Thoracic aorta (tissue), 2 donors: Measurements from ENCODE around the gene NLGN2. TPM values are rescaled to one million over a fixed set of nuclear protein-coding genes. Genes with fewer than 3 reads are reported as not detected.

Experiments
- ATAC-seq: fragments of 150-250 bp; one replicate; pipeline ENCODE4 v1.8.0; 2017; ENCODE audit warnings: low read depth; ENCODE audit not compliant: insufficient number of reproducible peaks, low FRiP score
- DNase-seq: peaks from one replicate; pipeline ENCODE4 v3.0.0-alpha.2; 2020; ENCODE audit warnings: low spot score
- H3K27ac ChIP-seq, 2 donors: fragments of 200-600 bp; sonication (generic); 1 replicate in 1 of 2; 2 replicates in 1 of 2; pipeline ENCODE4 v1.5.1; 2016; ENCODE audit warnings: mild to moderate bottlenecking in 2 of 2, moderate library complexity in 2 of 2
- H3K27me3 ChIP-seq: fragments of 200-600 bp; sonication (generic); replicated peaks from 2 replicates; pipeline ENCODE4 v1.6.0; 2016; ENCODE audit warnings: mild to moderate bottlenecking; ENCODE audit not compliant: insufficient read depth
- H3K36me3 ChIP-seq: fragments of 200-600 bp; sonication (generic); one replicate; pipeline ENCODE4 v1.5.1; 2016
- H3K4me1 ChIP-seq, 2 donors: fragments of 200-600 bp; sonication (generic); 1 replicate in 1 of 2; 2 replicates in 1 of 2; pipeline versions ENCODE4 v1.5.1 to v1.6.0; 2016; ENCODE audit warnings: low read depth in 2 of 2, mild to moderate bottlenecking in 1 of 2; ENCODE audit not compliant: control insufficient read depth in 1 of 2
- H3K4me3 ChIP-seq: fragments of 200-600 bp; sonication (generic); 2 replicates; pipeline ENCODE4 v1.5.1; 2016; ENCODE audit warnings: mild to moderate bottlenecking
- H3K9me3 ChIP-seq: fragments of 200-600 bp; sonication (generic); 2 replicates; pipeline ENCODE4 v1.5.1; 2016
- CTCF ChIP-seq: fragments of 200-600 bp; sonication (generic); IDR thresholded peaks from one replicate; pipeline ENCODE4 v1.5.1; 2019; ENCODE audit warnings: antibody characterized with exemption
- total RNA-seq, 2 donors: library from RNA; depleted of rRNA; stranded (reverse); fragments of >200 nt; gene quantifications; one replicate each; pipeline versions ENCODE4 v1.1.0 to v1.2.3, GENCODE V29; 2016

NLGN2 gene
- total RNA-seq, 2 donors from 2014 or later = 9.2 to 20.8 TPM

- TF ChIP-seq CTCF = no peak
Observed at GRCh38 chr17:7380321-7380720, 27.3 kb upstream of the NLGN2 start.

DNA sequence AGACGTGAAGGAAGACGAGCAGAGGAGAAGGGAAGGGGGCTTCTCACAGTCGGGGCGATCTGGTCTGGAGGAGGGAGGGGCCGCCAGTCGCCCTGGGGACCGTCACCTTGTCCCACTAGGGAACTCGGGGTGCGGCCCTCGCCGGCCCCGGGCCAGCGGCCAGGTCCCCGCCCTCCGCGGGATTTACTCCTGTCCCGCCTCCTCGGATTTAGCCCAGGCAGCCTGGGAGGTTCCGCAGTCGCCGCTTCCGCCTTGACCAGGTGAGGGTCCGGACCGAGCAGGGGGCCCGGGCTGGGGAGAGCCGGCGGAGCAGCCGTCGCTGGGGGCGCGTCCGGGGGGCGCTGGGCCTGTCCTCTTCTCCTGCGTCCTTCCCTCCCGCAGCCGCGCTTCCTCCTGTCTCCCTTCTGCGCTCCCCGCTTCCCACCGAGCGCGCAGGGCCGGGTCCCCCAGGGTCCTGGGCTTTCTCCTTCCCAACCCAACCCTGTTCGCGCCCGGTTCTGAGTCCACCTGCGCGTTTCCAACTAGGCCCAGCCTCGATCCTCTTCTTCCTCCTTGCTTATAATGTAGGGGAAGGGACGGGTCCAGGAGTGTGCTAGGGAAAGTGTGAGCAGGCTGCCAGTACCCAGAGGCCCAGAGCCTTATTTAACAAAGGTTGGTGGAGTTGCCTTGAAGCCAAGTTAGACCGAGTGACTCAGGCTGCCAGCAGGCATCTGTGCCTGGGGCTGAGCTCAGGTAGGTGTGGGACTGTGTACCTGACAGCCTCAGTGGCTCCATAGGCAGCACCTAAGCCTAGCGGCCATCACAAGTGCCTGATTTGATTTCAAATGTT is 26.6 kb upstream of the NLGN2 start, which contains the start of gene TNK1:
Gene TNK1 (plus strand): TSS at position 235 of the 829 bp plus-strand sequence. CDS start 1,838 bp downstream, outside the sequence.
- no peak for ATAC-seq
- Histone ChIP-seq H3K4me1 (peaks cover 6 to 34% of the 10 kb centered on the region in 2 donors), H3K27me3 (no peaks in the 10 kb centered on the region), H3K36me3 (no peaks in the 10 kb centered on the region), H3K27ac (no peak within 1 kb of the TSS), H3K9me3 (no peaks in the 10 kb centered on the region), H3K4me3 (peak within 1 kb of the TSS; percentile 66)
- DNase-seq = no peak
- no peak for TF ChIP-seq CTCF

More at GRCh38 chr17:7380321-7380720, 27.3 kb upstream of the NLGN2 start:
- Histone ChIP-seq H3K27me3 (no peaks in the 10 kb centered on the region), H3K36me3 (no peaks in the 10 kb centered on the region), H3K4me3 (peak overlapping the region; percentile 66), H3K27ac (no peak overlapping the region), H3K9me3 (no peaks in the 10 kb centered on the region), H3K4me1 (peaks cover 6 to 34% of the 10 kb centered on the region in 2 donors)
- ATAC-seq = no peak
- no peak for DNase-seq

GRCh38 chr17:7382901-7383300 is 24.7 kb upstream of the NLGN2 start:
- no peak overlapping the region for H3K4me3 ChIP-seq
- DNase-seq (no peak), ATAC-seq (no peak)
- no peak for TF ChIP-seq CTCF
- H3K27ac ChIP-seq = no peak overlapping the region
- peaks cover 6 to 34% of the 10 kb centered on the region in 2 donors for H3K4me1 ChIP-seq
- H3K27me3 ChIP-seq = no peaks in the 10 kb centered on the region
- H3K9me3 ChIP-seq = no peaks in the 10 kb centered on the region
- no peaks in the 10 kb centered on the region for H3K36me3 ChIP-seq

DNA sequence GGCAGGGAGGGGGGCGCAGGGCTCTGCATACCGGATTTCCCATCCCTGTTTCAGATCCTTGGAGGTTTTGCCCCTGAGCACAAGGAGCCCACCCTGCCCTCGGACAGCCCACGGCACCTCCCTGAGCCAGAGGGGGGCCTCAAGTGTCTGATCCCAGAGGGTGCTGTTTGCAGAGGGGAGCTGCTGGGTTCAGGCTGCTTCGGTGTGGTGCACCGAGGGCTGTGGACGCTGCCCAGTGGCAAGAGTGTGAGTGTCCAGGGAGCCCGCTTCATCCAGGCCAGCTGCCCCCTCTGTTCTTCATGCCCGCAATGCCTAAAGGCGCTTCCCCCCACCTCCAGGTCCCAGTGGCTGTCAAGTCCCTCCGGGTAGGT is 24.3 kb upstream of the NLGN2 start:
- Histone ChIP-seq H3K4me1 (peaks cover 6 to 34% of the 10 kb centered on the region in 2 donors), H3K4me3 (peak overlapping the region; percentile 73), H3K9me3 (no peaks in the 10 kb centered on the region), H3K27ac (no peak overlapping the region), H3K36me3 (no peaks in the 10 kb centered on the region), H3K27me3 (no peaks in the 10 kb centered on the region)
- TF ChIP-seq CTCF = no peak
- ATAC-seq (no peak), DNase-seq (no peak)

DNA sequence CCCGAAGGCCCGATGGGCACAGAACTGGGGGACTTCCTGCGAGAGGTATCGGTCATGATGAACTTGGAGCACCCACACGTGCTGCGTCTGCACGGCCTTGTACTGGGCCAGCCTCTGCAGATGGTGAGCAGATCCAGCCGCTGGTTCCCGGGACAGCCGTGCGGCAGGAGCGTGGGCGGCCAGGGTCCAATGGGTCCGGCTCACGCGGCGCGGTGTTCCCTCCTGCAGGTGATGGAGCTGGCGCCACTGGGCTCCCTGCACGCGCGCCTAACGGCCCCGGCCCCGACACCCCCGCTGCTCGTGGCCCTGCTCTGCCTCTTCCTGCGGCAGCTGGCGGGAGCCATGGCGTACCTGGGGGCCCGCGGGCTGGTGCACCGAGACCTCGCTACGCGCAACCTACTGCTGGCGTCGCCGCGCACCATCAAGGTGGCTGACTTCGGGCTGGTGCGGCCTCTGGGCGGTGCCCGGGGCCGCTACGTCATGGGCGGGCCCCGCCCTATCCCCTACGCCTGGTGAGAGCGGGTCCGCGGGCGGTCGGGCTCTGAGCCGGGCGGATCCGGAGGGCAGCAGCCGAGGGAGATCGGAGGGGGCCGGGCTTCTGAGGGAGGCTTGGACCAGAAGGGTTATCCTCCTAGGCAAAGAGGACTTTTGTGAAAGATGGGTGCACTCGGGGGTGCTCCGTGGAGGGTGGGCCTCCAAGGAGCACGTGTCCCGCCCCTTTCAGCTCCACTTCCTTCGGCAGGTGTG is 23.7 kb upstream of the NLGN2 start:
- ATAC-seq (no peak), DNase-seq (no peak)
- H3K9me3 ChIP-seq = no peaks in the 10 kb centered on the region
- no peaks in the 10 kb centered on the region for H3K27me3 ChIP-seq
- TF ChIP-seq CTCF = no peak
- H3K4me3 ChIP-seq = peak overlapping the region; percentile 73
- H3K27ac ChIP-seq = no peak overlapping the region
- no peaks in the 10 kb centered on the region for H3K36me3 ChIP-seq
- H3K4me1 ChIP-seq = peaks cover 6 to 34% of the 10 kb centered on the region in 2 donors
